ENCODE data around the gene DNAH10. TPM values are rescaled to one million over a fixed set of nuclear protein-coding genes. Genes with fewer than 3 reads are reported as not detected.

Gene DNAH10
- total and polyA plus RNA-seq, 2 donors = 0.14 to 0.90 TPM

DNA sequence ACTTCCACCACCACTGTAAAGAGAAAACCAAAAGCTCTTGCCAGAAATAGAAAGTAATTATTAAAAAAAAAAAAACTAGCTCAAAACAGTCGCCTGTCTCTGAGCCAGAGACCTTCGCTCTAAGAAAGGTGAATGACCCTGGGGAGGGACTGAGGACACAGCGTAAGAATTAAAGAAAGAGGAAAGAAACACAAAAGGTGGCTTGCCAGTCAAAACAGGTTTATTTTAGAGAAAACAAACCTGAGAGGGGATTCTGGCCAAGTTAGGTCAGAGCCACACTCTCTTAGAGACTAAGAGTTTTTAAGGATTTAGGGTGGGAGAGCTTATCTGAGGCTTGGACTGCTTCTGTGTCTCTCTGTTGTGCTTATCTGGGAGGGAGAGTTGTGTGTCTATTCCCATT, 66.0 kb downstream of the DNAH10 start:
- H3K4me1 ChIP-seq (ENCODE audit: insufficient read depth) = no peaks in the 10 kb centered on the region
- no peak for DNase-seq (ENCODE audit: extremely low spot score)
- H3K36me3 ChIP-seq (ENCODE audit: insufficient read depth) = no peaks in the 10 kb centered on the region
- 83% methylated on average over 3 of the region's 3 CpGs for WGBS
- no peak overlapping the region for H3K4me3 ChIP-seq (ENCODE audit: low read depth, low read length)
- no peak overlapping the region for H3K27ac ChIP-seq (ENCODE audit: low read depth)

DNA sequence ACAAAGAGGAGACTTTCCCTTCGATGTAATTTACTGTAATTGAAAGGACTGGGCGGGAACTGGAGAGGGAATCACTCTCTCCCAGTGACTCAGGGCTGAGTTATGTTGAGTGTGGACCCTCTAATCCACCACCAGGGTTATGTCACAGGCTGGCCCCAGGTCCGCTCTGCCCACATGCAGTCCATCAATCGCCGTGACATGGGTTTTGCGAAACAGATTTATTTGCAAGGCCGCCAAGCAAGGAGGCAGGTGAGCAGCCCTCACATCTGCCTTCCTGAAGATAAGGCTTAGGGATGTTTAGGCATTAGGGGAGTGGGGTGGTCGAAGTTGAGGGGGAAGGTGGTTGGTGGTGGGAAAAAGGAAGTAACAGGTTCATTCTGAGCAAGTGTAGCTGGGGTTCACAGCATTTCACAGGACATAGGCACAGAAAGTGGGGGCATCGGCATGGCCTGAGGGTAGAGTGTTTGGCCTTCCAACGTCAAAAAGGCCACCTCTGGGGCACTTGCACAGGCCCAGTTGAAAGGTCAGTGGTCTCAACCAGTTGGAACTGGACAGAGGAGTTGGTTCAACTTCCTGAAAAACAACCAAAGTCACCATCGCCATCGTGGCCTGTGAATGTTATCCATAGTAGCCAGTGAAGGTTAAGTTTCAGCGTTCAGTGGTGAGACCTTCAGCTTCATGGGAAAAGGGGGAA, 66.9 kb downstream of the DNAH10 start:
- Histone ChIP-seq H3K36me3 (ENCODE audit: insufficient read depth) (no peaks in the 10 kb centered on the region), H3K27ac (ENCODE audit: low read depth) (no peak overlapping the region), H3K4me3 (ENCODE audit: low read depth, low read length) (no peak overlapping the region), H3K4me1 (ENCODE audit: insufficient read depth) (no peaks in the 10 kb centered on the region)
- no peak for DNase-seq (ENCODE audit: extremely low spot score)
- WGBS = 85% methylated on average over 13 of the region's 13 CpGs

DNA sequence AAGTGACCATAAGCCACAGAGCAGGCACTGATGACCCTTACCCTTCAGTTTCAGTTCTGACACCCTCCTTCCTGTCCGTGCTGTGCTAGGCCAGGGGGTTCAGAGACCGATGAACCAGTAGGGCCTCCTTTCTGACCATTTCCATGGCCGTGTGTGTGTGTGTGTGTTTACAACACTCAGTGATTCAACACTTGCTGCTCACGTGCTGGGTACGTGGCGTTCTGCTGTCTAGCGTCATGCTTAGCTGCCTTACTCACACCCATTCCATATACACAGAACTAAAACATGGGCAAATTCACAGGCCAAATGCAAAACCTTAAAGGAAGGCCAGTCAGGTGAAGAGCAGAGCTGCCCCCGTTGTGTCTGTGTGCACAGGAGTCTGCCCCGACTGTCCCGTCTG, 67.5 kb downstream of the DNAH10 start:
- no peak for DNase-seq (ENCODE audit: extremely low spot score)
- 82% methylated on average over 10 of the region's 10 CpGs for WGBS
- Histone ChIP-seq H3K36me3 (ENCODE audit: insufficient read depth) (no peaks in the 10 kb centered on the region), H3K4me3 (ENCODE audit: low read depth, low read length) (no peak overlapping the region), H3K4me1 (ENCODE audit: insufficient read depth) (no peaks in the 10 kb centered on the region), H3K27ac (ENCODE audit: low read depth) (no peak overlapping the region)

GRCh38 chr12:123830675-123831074, 68.6 kb downstream of the DNAH10 start:
- H3K4me1 ChIP-seq (ENCODE audit: insufficient read depth) = no peaks in the 10 kb centered on the region
- no peak overlapping the region for H3K4me3 ChIP-seq (ENCODE audit: low read depth, low read length)
- 87% methylated on average over 2 of the region's 2 CpGs for whole genome bisulfite sequencing
- H3K36me3 ChIP-seq (ENCODE audit: insufficient read depth) = no peaks in the 10 kb centered on the region
- no peak overlapping the region for H3K27ac ChIP-seq (ENCODE audit: low read depth)
- no peak for DNase-seq (ENCODE audit: extremely low spot score)

- H3K4me1 ChIP-seq (ENCODE audit: insufficient read depth) = no peaks in the 10 kb centered on the region
- DNase-seq (ENCODE audit: extremely low spot score) = no peak
- no peak overlapping the region for H3K4me3 ChIP-seq (ENCODE audit: low read depth, low read length)
- H3K27ac ChIP-seq (ENCODE audit: low read depth) = no peak overlapping the region
- H3K36me3 ChIP-seq (ENCODE audit: insufficient read depth) = no peaks in the 10 kb centered on the region
- 98% methylated on average over 5 of the region's 5 CpGs for WGBS
These were observed 70.0 kb downstream of the DNAH10 start for GRCh38 chr12:123832052-123832451.

DNA sequence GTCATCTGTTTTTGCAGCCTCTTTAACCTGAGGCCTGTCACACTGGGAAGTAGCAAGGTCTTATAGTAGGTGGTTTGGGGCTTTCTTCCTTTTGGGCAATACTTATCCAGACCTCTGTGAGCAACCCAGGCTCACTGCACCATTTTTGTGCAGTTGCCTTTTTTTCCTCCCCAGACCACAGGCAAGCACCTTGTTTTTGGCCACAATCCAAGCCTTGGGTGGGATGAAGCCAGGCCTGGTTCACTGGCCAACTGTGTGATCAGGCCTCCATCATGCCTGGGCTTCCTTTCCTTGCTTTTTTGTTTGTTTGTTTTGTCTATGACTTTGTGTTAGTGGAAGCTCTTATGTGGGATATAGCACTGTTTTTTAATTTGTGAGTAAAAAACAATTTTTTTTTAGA, 71.7 kb downstream of the DNAH10 start:
- Histone ChIP-seq H3K27ac (ENCODE audit: low read depth) (no peak overlapping the region), H3K36me3 (ENCODE audit: insufficient read depth) (no peaks in the 10 kb centered on the region), H3K4me1 (ENCODE audit: insufficient read depth) (no peaks in the 10 kb centered on the region), H3K4me3 (ENCODE audit: low read depth, low read length) (no peak overlapping the region)
- DNase-seq (ENCODE audit: extremely low spot score) = no peak

DNA sequence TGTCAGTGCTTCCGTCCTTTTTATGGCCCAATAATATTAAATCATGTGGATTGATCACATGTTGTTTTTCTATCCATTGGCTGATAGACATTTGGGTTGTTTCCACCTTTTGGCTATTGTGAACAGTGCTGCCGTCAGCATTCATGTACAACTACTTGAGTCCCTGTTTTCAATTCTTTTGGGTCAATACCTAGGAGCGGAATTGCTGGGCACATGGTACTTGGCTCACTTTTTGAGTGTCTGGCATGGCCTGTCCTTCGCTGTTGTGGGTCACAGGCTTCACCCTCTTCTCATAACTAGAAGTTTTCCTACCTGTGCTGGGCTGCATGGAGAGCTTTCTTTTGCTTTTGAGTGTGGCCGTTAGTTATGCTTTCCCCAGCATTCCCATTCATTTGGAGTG, 72.7 kb downstream of the DNAH10 start:
- DNase-seq (ENCODE audit: extremely low spot score) = no peak
- Histone ChIP-seq H3K27ac (ENCODE audit: low read depth) (no peak overlapping the region), H3K4me3 (ENCODE audit: low read depth, low read length) (no peak overlapping the region), H3K36me3 (ENCODE audit: insufficient read depth) (no peaks in the 10 kb centered on the region), H3K4me1 (ENCODE audit: insufficient read depth) (no peaks in the 10 kb centered on the region)
- 91% methylated on average over 5 of the region's 5 CpGs for WGBS

GRCh38 chr12:123836292-123836691, 74.2 kb downstream of the DNAH10 start:
- DNase-seq (ENCODE audit: extremely low spot score) = no peak
- H3K27ac ChIP-seq (ENCODE audit: low read depth) = no peak overlapping the region
- 56% methylated on average over 2 of the region's 2 CpGs for WGBS
- H3K36me3 ChIP-seq (ENCODE audit: insufficient read depth) = no peaks in the 10 kb centered on the region
- H3K4me3 ChIP-seq (ENCODE audit: low read depth, low read length) = no peak overlapping the region
- no peaks in the 10 kb centered on the region for H3K4me1 ChIP-seq (ENCODE audit: insufficient read depth)

DNA sequence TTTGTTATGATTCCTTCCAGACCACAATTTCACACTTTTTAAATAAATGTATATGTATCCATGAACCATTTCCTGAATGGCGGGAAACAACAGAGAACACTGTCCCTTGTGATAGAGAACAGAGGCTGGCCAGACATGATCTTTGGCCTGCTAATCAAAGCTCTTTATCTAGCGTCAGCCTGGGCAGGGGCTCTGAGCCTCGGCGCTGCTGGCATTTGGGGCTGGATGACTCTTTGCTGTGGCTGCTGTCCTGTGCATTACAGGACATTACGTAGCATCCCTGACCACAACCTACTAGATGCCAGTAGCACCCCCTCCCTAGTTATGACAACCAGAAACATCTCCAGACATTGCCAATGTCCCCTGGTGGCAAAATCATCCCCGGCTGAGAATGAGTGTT, 77.7 kb downstream of the DNAH10 start:
- H3K27ac ChIP-seq (ENCODE audit: low read depth) = no peak overlapping the region
- WGBS = 41% methylated on average over 6 of the region's 6 CpGs
- no peak overlapping the region for H3K4me3 ChIP-seq (ENCODE audit: low read depth, low read length)
- no peak for DNase-seq (ENCODE audit: extremely low spot score)
- H3K36me3 ChIP-seq (ENCODE audit: insufficient read depth) = no peaks in the 10 kb centered on the region
- H3K4me1 ChIP-seq (ENCODE audit: insufficient read depth) = no peaks in the 10 kb centered on the region

GRCh38 chr12:123840765-123841425, 78.8 kb downstream of the DNAH10 start:
- Histone ChIP-seq H3K36me3 (ENCODE audit: insufficient read depth) (no peaks in the 10 kb centered on the region), H3K27ac (ENCODE audit: low read depth) (no peak overlapping the region), H3K4me1 (ENCODE audit: insufficient read depth) (no peaks in the 10 kb centered on the region), H3K4me3 (ENCODE audit: low read depth, low read length) (no peak overlapping the region)
- 91% methylated on average over 16 of the region's 16 CpGs for WGBS
- no peak for DNase-seq (ENCODE audit: extremely low spot score)

- Histone ChIP-seq H3K36me3 (ENCODE audit: insufficient read depth) (no peaks in the 10 kb centered on the region), H3K4me3 (ENCODE audit: low read depth, low read length) (no peak overlapping the region), H3K4me1 (ENCODE audit: insufficient read depth) (no peaks in the 10 kb centered on the region), H3K27ac (ENCODE audit: low read depth) (no peak overlapping the region)
- DNase-seq (ENCODE audit: extremely low spot score) = no peak
- 71% methylated on average over 14 of the region's 14 CpGs for WGBS
These were observed 82.0 kb downstream of the DNAH10 start for GRCh38 chr12:123843912-123844748.

DNA sequence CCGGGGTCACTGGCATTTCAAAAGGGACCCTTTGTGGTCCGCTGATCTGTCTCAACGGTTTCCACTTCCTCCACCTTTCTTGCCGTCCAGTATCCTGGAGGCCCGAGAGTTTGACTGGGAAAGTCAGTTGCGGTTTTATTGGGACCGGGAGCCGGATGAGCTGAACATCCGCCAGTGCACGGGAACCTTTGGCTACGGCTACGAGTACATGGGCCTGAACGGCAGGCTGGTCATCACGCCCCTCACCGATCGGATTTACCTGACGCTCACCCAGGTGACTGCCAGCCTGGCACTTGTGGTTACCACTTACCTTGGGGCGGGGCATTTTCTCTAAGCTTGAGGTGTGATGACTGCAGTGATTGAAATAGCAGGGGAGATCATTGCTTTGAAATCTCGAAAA, 83.8 kb downstream of the DNAH10 start:
- Histone ChIP-seq H3K4me1 (ENCODE audit: insufficient read depth) (no peaks in the 10 kb centered on the region), H3K36me3 (ENCODE audit: insufficient read depth) (no peaks in the 10 kb centered on the region), H3K4me3 (ENCODE audit: low read depth, low read length) (no peak overlapping the region), H3K27ac (ENCODE audit: low read depth) (no peak overlapping the region)
- no peak for DNase-seq (ENCODE audit: extremely low spot score)
- 94% methylated on average over 19 of the region's 19 CpGs for WGBS

DNA sequence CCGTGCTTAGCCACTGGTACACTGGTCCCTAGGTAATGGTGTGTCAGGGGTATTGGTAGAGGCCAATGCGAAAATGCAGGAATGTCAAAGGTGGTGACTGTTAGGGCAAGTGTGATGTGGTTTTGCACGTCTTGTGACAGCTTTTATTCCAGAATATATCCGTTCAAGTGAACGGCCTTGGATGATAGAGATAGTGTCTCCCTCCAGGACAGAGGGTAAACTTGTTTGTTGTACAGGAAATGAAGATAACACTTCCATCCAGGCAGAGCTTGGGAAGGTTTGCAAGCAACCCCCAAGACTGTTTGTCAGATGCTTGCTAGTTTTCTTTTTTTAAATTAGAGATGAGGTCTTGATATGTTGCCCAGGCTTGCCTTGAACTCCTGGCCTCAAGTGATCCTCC, 84.2 kb downstream of the DNAH10 start:
- WGBS = 74% methylated on average over 5 of the region's 5 CpGs
- H3K4me1 ChIP-seq (ENCODE audit: insufficient read depth) = no peaks in the 10 kb centered on the region
- DNase-seq (ENCODE audit: extremely low spot score) = no peak
- no peaks in the 10 kb centered on the region for H3K36me3 ChIP-seq (ENCODE audit: insufficient read depth)
- H3K27ac ChIP-seq (ENCODE audit: low read depth) = no peak overlapping the region
- no peak overlapping the region for H3K4me3 ChIP-seq (ENCODE audit: low read depth, low read length)

DNA sequence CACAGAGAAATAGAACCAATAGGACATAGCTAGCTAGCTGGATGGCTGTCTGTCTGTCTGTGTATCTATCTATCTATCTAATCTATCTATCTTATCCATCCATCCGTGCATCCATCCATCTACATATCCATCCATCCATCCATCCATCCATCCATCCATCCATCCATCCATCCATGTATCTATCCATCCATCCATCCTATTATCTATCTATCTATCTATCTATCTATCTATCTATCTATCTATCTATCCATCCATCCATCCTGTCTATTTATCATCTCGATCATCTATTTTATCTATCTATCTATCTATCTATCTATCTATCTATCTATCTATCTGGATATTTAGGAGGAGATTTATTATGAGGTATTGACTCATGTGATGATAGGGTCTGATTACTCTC, 84.9 kb downstream of the DNAH10 start:
- H3K36me3 ChIP-seq (ENCODE audit: insufficient read depth) = no peaks in the 10 kb centered on the region
- WGBS = 87% methylated on average over 2 of the region's 2 CpGs
- H3K27ac ChIP-seq (ENCODE audit: low read depth) = no peak overlapping the region
- no peaks in the 10 kb centered on the region for H3K4me1 ChIP-seq (ENCODE audit: insufficient read depth)
- DNase-seq (ENCODE audit: extremely low spot score) = no peak
- H3K4me3 ChIP-seq (ENCODE audit: low read depth, low read length) = no peak overlapping the region
